IMR-90 (cell line): ENCODE data around the gene SFPQ. TPM values are rescaled to one million over a fixed set of nuclear protein-coding genes. Genes with fewer than 3 reads are reported as not detected.

Experiments
- ATAC-seq: fragments of 200-7000 bp; cut with Tn5 transposase; 2 replicates; pipeline ENCODE4 v1.9.1; 2020; ENCODE audit warnings: low read depth, mild to moderate bottlenecking, moderate library complexity
- BruUV-seq: library from RNA; stranded (reverse); fragments of 400-500 nt; replicated peaks from 2 replicates; lab custom pipeline; 2021; lab: Mats Ljungman, UMichigan
- CTCF ChIA-PET: fragments of 300-600 bp; formaldehyde crosslinking; extraction: SDS; loops from one replicate; lab custom pipeline; 2021; ENCODE audit warnings: antibody characterized with exemption; lab: Yijun Ruan, JAX
- POLR2A ChIA-PET: fragments of 300-600 bp; sonication (Branson Sonifier 250); formaldehyde crosslinking; loops from one replicate; lab custom pipeline; 2022; ENCODE audit warnings: antibody characterized with exemption; ENCODE audit not compliant: unreplicated experiment; lab: Charles Lee
- DNase-seq: peaks from one replicate; pipeline ENCODE4 v3.0.0; 2013
- H2AFZ ChIP-seq: replicated peaks from 2 replicates; pipeline ENCODE3; 2013; ENCODE audit warnings: low read length, mild to moderate bottlenecking; ENCODE audit not compliant: poor library complexity
- H2AK5ac ChIP-seq: 2 replicates; pipeline ENCODE4 v1.6.1; 2013; ENCODE audit warnings: low read depth, low read length, inconsistent platforms
- H2AK9ac ChIP-seq: replicated peaks from 2 replicates; pipeline ENCODE3; 2013; ENCODE audit warnings: mild to moderate bottlenecking, low read depth, low read length, moderate library complexity; ENCODE audit not compliant: poor library complexity
- H2BK120ac ChIP-seq: 2 replicates; pipeline ENCODE4 v1.6.1; 2013; ENCODE audit warnings: low read depth, low read length, inconsistent platforms
- H2BK15ac ChIP-seq: 3 replicates; pipeline ENCODE4 v1.6.1; 2013; ENCODE audit warnings: low read depth, low read length, inconsistent platforms
- H2BK20ac ChIP-seq: 2 replicates; pipeline ENCODE4 v1.6.1; 2013; ENCODE audit warnings: low read depth, mild to moderate bottlenecking, inconsistent platforms, low read length, moderate library complexity
- H2BK5ac ChIP-seq: 2 replicates; pipeline ENCODE4 v1.6.1; 2013; ENCODE audit warnings: mild to moderate bottlenecking, low read depth, low read length, inconsistent platforms; ENCODE audit not compliant: poor library complexity, severe bottlenecking
- H3K14ac ChIP-seq: replicated peaks from 2 replicates; pipeline ENCODE4 v1.6.1; 2013; ENCODE audit warnings: low read depth, low read length, inconsistent platforms
- H3K18ac ChIP-seq: 2 replicates; pipeline ENCODE4 v1.6.1; 2013; ENCODE audit warnings: low read depth, low read length, control low read depth
- H3K23ac ChIP-seq: 2 replicates; pipeline ENCODE4 v1.6.1; 2013; ENCODE audit warnings: low read depth, low read length, inconsistent platforms
- H3K27ac ChIP-seq: 2 replicates; pipeline ENCODE4 v1.5.1; 2013; ENCODE audit warnings: mild to moderate bottlenecking, control low read depth, low read length; ENCODE audit not compliant: insufficient read depth
- H3K27me3 ChIP-seq: 2 replicates; pipeline ENCODE4 v1.6.1; 2013; ENCODE audit warnings: low read length; ENCODE audit not compliant: control insufficient read depth, insufficient read depth
- H3K36me3 ChIP-seq: 2 replicates; pipeline ENCODE4 v1.6.1; 2013; ENCODE audit warnings: low read length, mixed read lengths; ENCODE audit not compliant: control insufficient read depth, insufficient read depth
- H3K4ac ChIP-seq: 2 replicates; pipeline ENCODE4 v1.6.1; 2013; ENCODE audit warnings: low read depth, low read length, inconsistent platforms
- H3K4me1 ChIP-seq: 2 replicates; pipeline ENCODE4 v1.6.1; 2013; ENCODE audit warnings: low read length, mixed read lengths; ENCODE audit not compliant: control insufficient read depth, insufficient read depth
- H3K4me2 ChIP-seq: 2 replicates; pipeline ENCODE4 v1.6.1; 2013; ENCODE audit warnings: low read depth, mild to moderate bottlenecking, control low read depth, low read length, moderate library complexity
- H3K4me3 ChIP-seq: 2 replicates; pipeline ENCODE4 v1.5.1; 2013; ENCODE audit warnings: low read depth, mild to moderate bottlenecking, control low read depth, low read length, moderate library complexity; ENCODE audit not compliant: insufficient read depth
- H3K56ac ChIP-seq: 2 replicates; pipeline ENCODE4 v1.6.1; 2013; ENCODE audit warnings: low read length, inconsistent platforms; ENCODE audit not compliant: insufficient read depth; ENCODE audit errors: extremely low read depth
- H3K79me1 ChIP-seq, 2 experiments: 2 replicates each; pipeline ENCODE4 v1.6.1; 2013; ENCODE audit warnings: low read length in 2 of 2, inconsistent platforms in 1 of 2, low read depth in 1 of 2
- H3K9ac ChIP-seq: 2 replicates; pipeline ENCODE4 v1.6.1; 2013; ENCODE audit warnings: low read depth, low read length, control low read depth
- H3K9me1 ChIP-seq: 2 replicates; pipeline ENCODE4 v1.6.1; 2013; ENCODE audit warnings: low read length, inconsistent platforms; ENCODE audit not compliant: insufficient read depth
- H3K9me3 ChIP-seq: 2 replicates; pipeline ENCODE4 v1.6.1; 2013; ENCODE audit warnings: low read length; ENCODE audit not compliant: control insufficient read depth, insufficient read depth
- H4K20me1 ChIP-seq: 2 replicates; pipeline ENCODE4 v1.6.1; 2013; ENCODE audit warnings: low read length, inconsistent platforms; ENCODE audit not compliant: insufficient read depth
- H4K5ac ChIP-seq: 2 replicates; pipeline ENCODE4 v1.6.1; 2013; ENCODE audit warnings: mild to moderate bottlenecking, low read depth, low read length, control low read depth
- H4K8ac ChIP-seq, 2 experiments: 2 replicates each; pipeline ENCODE4 v1.6.1; 2013; ENCODE audit warnings: low read depth in 2 of 2, low read length in 2 of 2, control low read depth in 1 of 2, inconsistent platforms in 1 of 2
- H4K91ac ChIP-seq: 2 replicates; pipeline ENCODE4 v1.6.1; 2013; ENCODE audit warnings: low read depth, low read length, inconsistent platforms; ENCODE audit not compliant: insufficient read depth
- CEBPB ChIP-seq: IDR thresholded peaks from 2 replicates; pipeline ENCODE4 v1.6.1; 2012; ENCODE audit warnings: low read depth, low read length, improper control_type of control experiment
- CHD1 ChIP-seq: IDR thresholded peaks from 2 replicates; pipeline ENCODE4 v1.6.1; 2012; ENCODE audit warnings: low read depth, low read length, improper control_type of control experiment
- CTCF ChIP-seq: conservative IDR thresholded peaks from 2 replicates; pipeline ENCODE4 v1.5.1; 2012; ENCODE audit warnings: mild to moderate bottlenecking, low read depth, low read length, improper control_type of control experiment
- ELK1 ChIP-seq: fragments of 150-350 bp; IDR thresholded peaks from 2 replicates; pipeline ENCODE4 v1.6.1; 2016; ENCODE audit warnings: low read depth, mild to moderate bottlenecking, low read length, moderate library complexity, borderline replicate concordance
- FOS ChIP-seq: fragments of 150-350 bp; IDR thresholded peaks from 2 replicates; pipeline ENCODE4 v1.6.1; 2016; ENCODE audit warnings: low read depth, low read length
- MAFK ChIP-seq: IDR thresholded peaks from 2 replicates; pipeline ENCODE4 v1.6.1; 2012; ENCODE audit warnings: low read depth, low read length, improper control_type of control experiment
- MXI1 ChIP-seq: IDR thresholded peaks from 2 replicates; pipeline ENCODE4 v1.6.1; 2012; ENCODE audit warnings: low read depth, mild to moderate bottlenecking, low read length, moderate library complexity, borderline replicate concordance
- POLR2A ChIP-seq: IDR thresholded peaks from 2 replicates; pipeline ENCODE4 v1.6.1; 2012; ENCODE audit warnings: mild to moderate bottlenecking, low read depth, low read length
- RAD21 ChIP-seq: IDR thresholded peaks from 2 replicates; pipeline ENCODE4 v1.6.1; 2012; ENCODE audit warnings: low read length, improper control_type of control experiment
- RCOR1 ChIP-seq: IDR thresholded peaks from 2 replicates; pipeline ENCODE4 v1.6.1; 2012; ENCODE audit warnings: mild to moderate bottlenecking, low read length, improper control_type of control experiment; ENCODE audit not compliant: insufficient replicate concordance
- RFX5 ChIP-seq: IDR thresholded peaks from 2 replicates; pipeline ENCODE4 v1.8.0; 2012; ENCODE audit warnings: low read depth, mild to moderate bottlenecking, low read length, moderate library complexity
- SMC3 ChIP-seq: fragments of 150-350 bp; IDR thresholded peaks from 2 replicates; pipeline ENCODE4 v1.6.1; 2016; ENCODE audit warnings: low read depth, mild to moderate bottlenecking, antibody characterized with exemption, low read length, moderate library complexity
- USF2 ChIP-seq: fragments of 150-350 bp; IDR thresholded peaks from 2 replicates; pipeline ENCODE4 v1.6.1; 2017; ENCODE audit warnings: mild to moderate bottlenecking, antibody characterized with exemption, low read length, low read depth
- WGBS, 2 experiments: methylation state at CpG; one replicate each; pipeline versions ENCODE4 v1.1.5 to v1.1.7; 2013; ENCODE audit warnings: missing lambda C conversion rate in 2 of 2; ENCODE audit not compliant: insufficient read length in 1 of 2; ENCODE audit errors: extremely low coverage in 2 of 2; 5-methylcytosine and 5-hydroxymethylcytosine counted together
- dilution Hi-C: fragments of 300-500 bp; cut with HindIII; formaldehyde crosslinking; loops from one replicate; pipeline ENCODE4 v1.14.3; 2018; ENCODE audit warnings: low sequenced_read_pairs; ENCODE audit not compliant: unreplicated experiment
- in situ Hi-C: fragments of 300-500 bp; cut with MboI; formaldehyde crosslinking; loops from 3 replicates; pipeline ENCODE4 v1.14.3; 2019; ENCODE audit warnings: low sequenced_read_pairs, inconsistent platforms, mixed read lengths
- intact Hi-C: fragments of 100-400 bp; cut with micrococcal nuclease; formaldehyde crosslinking; loops from 2 replicates; pipeline ENCODE4 v1.10.0; 2022
- polyA plus RNA-seq, 3 experiments: library from polyadenylated mRNA; depleted of rRNA; stranded (reverse); fragments of >200 nt; gene quantifications; 2 replicates each; pipeline ENCODE4 v1.2.3, GENCODE V29; 2012; ENCODE audit warnings: low replicate concordance in 1 of 3
- total RNA-seq: library from RNA; depleted of rRNA; stranded (reverse); fragments of >200 nt; gene quantifications from 2 replicates; pipeline ENCODE4 v1.2.3, GENCODE V29; 2012

The SFPQ gene
- total and polyA plus RNA-seq, 2 of the 4 experiments (the other 2 are of a cell fraction), result 53.9 to 121 TPM

- WGBS, 2 experiments, result 0% methylated on average over 1 of the region's 6 CpGs; no CpG with 5 or more reads in 1 of the 2 experiments
- peak; percentile 100 for ATAC-seq
- no TSS peak for BruUV-seq
- no peak overlapping the region for H3K23ac ChIP-seq
- H3K4me1 ChIP-seq, result no peaks in the 10 kb centered on the region; the same call in 1 of the 2 replicates
- H3K9me3 ChIP-seq, result no peaks in the 10 kb centered on the region
- POLR2A ChIA-PET, result interaction anchor here (1.0 kb wide), 1 partner anchor 9 kb away, joined by 3 read pairs; the partner anchor contains the start of gene SFPQ
- H3K14ac ChIP-seq, result no peak overlapping the region
- intact Hi-C loops (loop anchor here (1.0 to 5.0 kb wide), 5 partner anchors 96 to 570 kb away; no protein-coding TSS in a partner anchor), dilution Hi-C loops (no loop called here), in situ Hi-C loops (no loop called here)
- no peak overlapping the region for H2AK5ac ChIP-seq
- H3K36me3 ChIP-seq, result no peaks in the 10 kb centered on the region
- H4K20me1 ChIP-seq, result no peaks in the 10 kb centered on the region
- H2BK15ac ChIP-seq, result no peak overlapping the region
- no peak overlapping the region for H2BK5ac ChIP-seq
- peak overlapping the region in 1 of 2 experiments; percentile 65; a peak in 1 of 4 replicates for H4K8ac ChIP-seq
- no peak overlapping the region for H2AK9ac ChIP-seq
- no peak overlapping the region for H3K9ac ChIP-seq
- no peak overlapping the region for H2BK120ac ChIP-seq
- no peaks in the 10 kb centered on the region for H3K79me1 ChIP-seq
- no peaks in the 10 kb centered on the region for H3K9me1 ChIP-seq
- H3K27ac ChIP-seq, result no peak overlapping the region
- H4K91ac ChIP-seq, result no peak overlapping the region
- CTCF ChIA-PET, result interaction anchor here (0.6 to 1.6 kb wide), 21 partner anchors 9 to 356 kb away, joined by 3 to 8 read pairs (median 4); partner anchors contain the start of gene SFPQ
- no peak overlapping the region for H3K4me3 ChIP-seq
- no peak for TF ChIP-seq USF2
- no peak for TF ChIP-seq RFX5
- no peak for TF ChIP-seq MAFK
- no peak for TF ChIP-seq MXI1
- peak; percentile 87 for TF ChIP-seq CTCF
- no peak for TF ChIP-seq FOS
- 0 out of 2 replicates have a peak, but pooled peaks have one; percentile 28 for TF ChIP-seq POLR2A
- peak; percentile 84 for TF ChIP-seq SMC3
- TF ChIP-seq CEBPB, result no peak
- no peak; the same call in 1 of the 2 replicates for TF ChIP-seq CHD1
- TF ChIP-seq RCOR1, result no peak
- TF ChIP-seq ELK1, result no peak
- TF ChIP-seq RAD21, result peak; percentile 81
- peak; percentile 82 for DNase-seq
- H4K5ac ChIP-seq, result no peak overlapping the region
- H2AFZ ChIP-seq, result no peak overlapping the region
- peak overlapping the region; percentile 6; the same call in 1 of the 2 replicates for H3K56ac ChIP-seq
- H2BK20ac ChIP-seq, result no peak overlapping the region
- H3K18ac ChIP-seq, result no peak overlapping the region
- no peak overlapping the region; the same call in 1 of the 2 replicates for H3K4ac ChIP-seq
- no peaks in the 10 kb centered on the region for H3K27me3 ChIP-seq
- H3K4me2 ChIP-seq, result no peak overlapping the region
These were observed 9.2 kb upstream of the SFPQ start for GRCh38 chr1:35202048-35202719.
